K562 (cell line): ENCODE measurements around the gene NOP14. TPM values are rescaled to one million over a fixed set of nuclear protein-coding genes. Genes with fewer than 3 reads are reported as not detected.

Experiments
- ATAC-seq: fragments of 200-7000 bp; cut with Tn5 transposase; 3 replicates; pipeline ENCODE4 v1.9.1; 2020; ENCODE audit warnings: moderate library complexity
- BruUV-seq: library from RNA; stranded (reverse); fragments of 400-500 nt; replicated peaks from 2 replicates; lab custom pipeline; 2021; lab: Mats Ljungman, UMichigan
- CTCF ChIA-PET: fragments of 300-600 bp; formaldehyde crosslinking; extraction: SDS; loops from one replicate; lab custom pipeline; 2021; ENCODE audit warnings: low intra/inter-chr PET ratio; lab: Yijun Ruan, JAX
- POLR2A ChIA-PET: fragments of 300-600, 350-650 bp; sonication (Branson Sonifier 250); formaldehyde crosslinking; extraction: SDS; loops from one replicate; lab custom pipeline; 2021; ENCODE audit warnings: antibody characterized with exemption, inconsistent platforms; lab: Yijun Ruan, JAX
- DNase-seq, 4 experiments: peaks; one replicate each; pipeline versions ENCODE4 v3.0.0 to v3.0.0-alpha.2; 2011 to 2018; ENCODE audit warnings: low spot score in 3 of 4, mixed read lengths in 3 of 4; ENCODE audit errors: extremely low read depth in 1 of 4
- FAIRE-seq: peaks from 2 replicates; lab custom pipeline; 2011; peaks lifted over from hg19 to GRCh38; lab: Jason Lieb, UNC
- H2AFZ ChIP-seq: 2 replicates; pipeline ENCODE4 v1.6.0; 2011; ENCODE audit warnings: low read depth, low read length, control low read depth, inconsistent platforms
- H3K27ac ChIP-seq: fragments of 200-600 bp; 3 replicates; pipeline ENCODE4 v1.8.0; 2011; ENCODE audit warnings: low read depth, mild to moderate bottlenecking, control low read depth, inconsistent platforms, low read length, moderate library complexity, mixed read lengths; ENCODE audit errors: extremely low read depth
- H3K27me3 ChIP-seq, 2 experiments: fragments of 300-600 bp in 1 of 2; 2 replicates in 1 of 2; 3 replicates in 1 of 2; pipeline versions ENCODE4 v1.6.0 to v1.8.0; 2011; ENCODE audit warnings: inconsistent platforms in 2 of 2, low read length in 2 of 2, mild to moderate bottlenecking in 1 of 2, mixed read lengths in 1 of 2, moderate library complexity in 1 of 2; ENCODE audit not compliant: control insufficient read depth in 2 of 2, insufficient read depth in 2 of 2
- H3K36me3 ChIP-seq: fragments of 300-600 bp; 3 replicates; pipeline ENCODE4 v1.8.0; 2011; ENCODE audit warnings: mild to moderate bottlenecking, low read length, inconsistent platforms; ENCODE audit not compliant: control insufficient read depth, insufficient read depth
- H3K4me1 ChIP-seq, 2 experiments: fragments of 200-600 bp in 1 of 2; replicated peaks in 1 of 2; 2 replicates in 1 of 2; 3 replicates in 1 of 2; pipeline versions ENCODE4 v1.5.1 to v1.8.0; 2011; ENCODE audit warnings: inconsistent platforms in 2 of 2, low read length in 2 of 2, mild to moderate bottlenecking in 1 of 2, mixed read lengths in 1 of 2, moderate library complexity in 1 of 2; ENCODE audit not compliant: control insufficient read depth in 2 of 2, insufficient read depth in 2 of 2
- H3K4me2 ChIP-seq: 2 replicates; pipeline ENCODE4 v1.6.1; 2011; ENCODE audit warnings: low read length, control low read depth, inconsistent platforms, mixed read lengths; ENCODE audit not compliant: insufficient read depth
- H3K4me3 ChIP-seq: fragments of 200-600 bp; sonication (generic), shearing (Covaris generic); 2 replicates; pipeline ENCODE4 v1.5.1; 2016; ENCODE audit warnings: control low read depth, inconsistent platforms
- H3K79me2 ChIP-seq: fragments of 200-600 bp; 3 replicates; pipeline ENCODE4 v1.8.0; 2011; ENCODE audit warnings: low read length, inconsistent platforms; ENCODE audit not compliant: control insufficient read depth, insufficient read depth
- H3K9ac ChIP-seq, 2 experiments: 2 replicates each; pipeline versions ENCODE4 v1.6.0 to v1.6.1; 2011; ENCODE audit warnings: low read depth in 2 of 2, low read length in 2 of 2, control low read depth in 1 of 2, inconsistent platforms in 1 of 2, mild to moderate bottlenecking in 1 of 2, mixed read lengths in 1 of 2; ENCODE audit not compliant: insufficient read depth in 1 of 2
- H3K9me1 ChIP-seq: one replicate; pipeline ENCODE4 v1.6.0; 2011; ENCODE audit warnings: inconsistent platforms, mild to moderate bottlenecking, low read length, moderate library complexity; ENCODE audit not compliant: control insufficient read depth, insufficient read depth
- H3K9me3 ChIP-seq: replicated peaks from 2 replicates; pipeline ENCODE4 v1.5.1; 2011; ENCODE audit warnings: low read depth, low read length, inconsistent platforms; ENCODE audit not compliant: control insufficient read depth, insufficient read depth
- H4K20me1 ChIP-seq: replicated peaks from 2 replicates; pipeline ENCODE4 v1.6.1; 2011; ENCODE audit warnings: low read length, inconsistent platforms, mixed read lengths; ENCODE audit not compliant: control insufficient read depth, insufficient read depth
- CBX8 ChIP-seq: fragments of 200-600 bp; sonication (generic); IDR thresholded peaks from 2 replicates; pipeline ENCODE4 v1.6.1; 2012; ENCODE audit warnings: borderline replicate concordance, mixed run types, low read depth, mild to moderate bottlenecking, moderate library complexity, mixed read lengths, low read length, control low read depth, inconsistent platforms; ENCODE audit not compliant: poor library complexity, severe bottlenecking; ENCODE audit errors: extremely low read depth
- WGBS: fragments of 100-300 bp; shearing (Covaris generic); methylation state at CpG from one replicate; pipeline ENCODE4 v1.1.6; 2016; ENCODE audit warnings: low coverage, mixed read lengths; ENCODE audit not compliant: insufficient coverage; ENCODE audit errors: missing lambda C conversion rate; 5-methylcytosine and 5-hydroxymethylcytosine counted together
- in situ Hi-C: fragments of 300-500 bp; cut with MboI; formaldehyde crosslinking; loops from 4 replicates; pipeline ENCODE4 v1.15.0; 2018; ENCODE audit warnings: inconsistent platforms, mixed read lengths
- intact Hi-C: fragments of 100-400 bp; cut with micrococcal nuclease; formaldehyde crosslinking; loops from 2 replicates; pipeline ENCODE4 v1.14.2; 2022
- polyA plus RNA-seq, 8 experiments: library from polyadenylated mRNA; depleted of rRNA in 4 of 8; stranded (reverse) in 5 of 8; unstranded in 3 of 8; fragments of >200 nt; fragmentation: Nextera tagmentation in 2 of 8; fragmentation: Illumina TruSeq in 1 of 8; extraction: Ambion mirVana in 2 of 8; extraction: Trizol in 1 of 8; gene quantifications; 2 replicates each; pipeline versions ENCODE4 v1.2.1 to v1.2.3, GENCODE V29; 2011 to 2014; ENCODE audit warnings: inconsistent platforms in 1 of 8, missing spikeins in 1 of 8
- total RNA-seq, 7 experiments: library from RNA; depleted of rRNA in 6 of 7; stranded (reverse); fragments of >200 nt in 6 of 7; fragmentation: Illumina TruSeq in 2 of 7; extraction: Trizol in 2 of 7; gene quantifications; 2 replicates each; pipeline versions ENCODE4 v1.2.1 to v1.2.3, GENCODE V29; 2011 to 2021; ENCODE audit warnings: low replicate concordance in 1 of 7
- TF ChIP-seq, protein P1 (sequence below), 2 experiments: fragments of 450-650 bp in 1 of 2; sonication (generic) in 1 of 2; formaldehyde crosslinking in 1 of 2; IDR thresholded peaks in 1 of 2; conservative IDR thresholded peaks in 1 of 2; 2 replicates each; pipeline versions ENCODE4 v1.6.1 to v1.8.1; 2016 to 2023; ENCODE audit warnings: mild to moderate bottlenecking in 2 of 2, moderate library complexity in 2 of 2, inconsistent platforms in 1 of 2, missing genetic modification reagents in 1 of 2

Gene NOP14
- total and polyA plus RNA-seq, 9 of the 15 experiments (the other 6 are each of a cell fraction or from before 2014, with no cell fraction given), result 12.7 to 76.0 (median 50.9) TPM

GRCh38 chr4:2930135-2930757 is 33.0 kb downstream of the NOP14 start:
- DNase-seq (no peak), FAIRE-seq (no peak), ATAC-seq (no peak)
- Histone ChIP-seq H3K79me2 (peaks cover 18% of the 10 kb centered on the region; the same call in 2 of the 3 replicates), H3K9me1 (no peaks in the 10 kb centered on the region), H3K9ac (no peak overlapping the region), H2AFZ (no peak overlapping the region), H3K27me3 (no peaks in the 10 kb centered on the region), H4K20me1 (0 out of 2 replicates have a peak, but pooled peaks cover 8% of the 10 kb centered on the region), H3K4me1 (peaks cover 0 to 44% of the 10 kb centered on the region in 2 experiments; a peak in 3 of 5 replicates)
- BruUV-seq, result no TSS peak
- intact Hi-C loops, result no loop called here
- 93% methylated on average over 12 of the region's 12 CpGs for WGBS
- CTCF ChIA-PET, result no interaction called here
- TF ChIP-seq, protein P1, sequence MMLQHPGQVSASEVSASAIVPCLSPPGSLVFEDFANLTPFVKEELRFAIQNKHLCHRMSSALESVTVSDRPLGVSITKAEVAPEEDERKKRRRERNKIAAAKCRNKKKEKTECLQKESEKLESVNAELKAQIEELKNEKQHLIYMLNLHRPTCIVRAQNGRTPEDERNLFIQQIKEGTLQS (IDR thresholded peaks at IDR 0.05), result 0 out of 2 replicates have a peak, but pooled peaks have one; percentile 8
- TF ChIP-seq, protein P1 (CRISPR knock-in tag; conservative IDR thresholded peaks at IDR 0.05), result no peak
- TF ChIP-seq CBX8, result no peak
- TF ChIP-seq, all 486 proteins: peak for 1
- Histone ChIP-seq H3K4me2 (no peak overlapping the region), H3K27ac (no peak overlapping the region), H3K36me3 (peaks cover 69% of the 10 kb centered on the region; the same call in 2 of the 3 replicates), H3K9me3 (no peaks in the 10 kb centered on the region), H3K4me3 (no peak overlapping the region)
- POLR2A ChIA-PET, result interaction anchor here (0.6 to 1.1 kb wide), 3 partner anchors 9 to 746 kb away, joined by 3 to 4 read pairs (median 4); no protein-coding TSS in a partner anchor
- in situ Hi-C loops, result no loop called here
